Ammon's horn (tissue), 1 donor: ENCODE measurements around the gene TAOK1.
"Not testable (repeated sequence)": the region's sequence is repeated elsewhere in the genome, so short reads cannot be mapped to it uniquely, and the experiment has no call there.

ENCODE experiments used
- DNase-seq: peaks from one replicate; pipeline ENCODE4 v3.0.0-alpha.2; 2016; ENCODE audit warnings: low spot score

The TAOK1 gene

DNA sequence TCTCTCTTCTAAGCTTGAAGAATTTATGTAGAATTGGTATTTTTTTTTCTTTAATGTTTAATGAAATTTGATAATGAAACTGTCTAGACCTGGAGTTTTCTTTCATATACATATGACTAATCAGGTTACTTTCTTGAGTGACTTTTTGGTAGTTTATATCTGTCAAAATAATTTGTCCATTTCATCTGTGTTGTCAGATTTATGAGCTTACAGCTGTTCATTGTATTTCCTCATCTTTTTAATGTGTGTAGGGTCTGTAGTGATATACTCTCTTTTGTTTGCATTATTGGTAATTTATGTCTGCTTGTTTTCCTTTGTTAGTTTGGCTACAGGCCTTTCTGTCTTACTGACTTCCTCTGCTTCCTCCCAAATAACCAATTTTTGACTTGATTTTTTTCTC lies 55.7 kb downstream of the TAOK1 start:
- no peak for DNase-seq

DNA sequence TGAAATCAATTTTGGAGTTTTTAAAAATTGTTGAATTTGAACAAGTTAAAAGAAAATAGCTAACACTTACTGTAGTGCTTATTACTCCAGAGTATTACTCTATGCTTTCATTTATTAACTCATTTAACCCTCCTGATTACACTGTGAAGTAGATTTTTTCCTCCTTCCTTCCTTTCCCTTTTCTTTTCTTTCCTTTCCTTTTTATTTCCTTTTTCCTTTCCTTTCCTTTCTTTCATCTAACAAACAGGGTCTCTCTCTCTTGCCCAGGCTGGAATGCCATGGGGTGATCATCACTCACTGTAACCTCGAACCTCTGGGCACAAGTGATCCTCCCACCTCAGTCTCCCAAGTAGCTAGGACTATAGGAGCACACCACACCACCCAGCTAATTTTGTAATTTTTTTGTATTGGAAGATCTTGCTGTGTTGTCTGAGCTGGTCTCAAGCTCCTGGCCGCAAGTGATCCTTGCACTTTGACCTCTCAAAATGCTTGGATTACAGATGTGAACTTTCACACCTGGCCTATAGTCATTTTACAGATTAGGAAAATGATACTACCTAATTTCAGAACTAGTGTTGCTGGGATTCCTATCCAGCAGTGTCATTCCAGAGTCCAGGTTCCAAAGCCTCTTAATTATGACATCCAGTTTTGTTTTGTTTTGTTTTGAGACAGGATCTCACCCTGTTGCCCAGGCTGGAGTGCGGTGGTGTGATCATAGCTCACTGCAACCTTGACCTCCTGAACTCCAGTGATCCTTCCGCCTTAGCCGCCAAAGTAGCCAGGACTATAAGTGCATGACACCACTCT lies 59.9 kb downstream of the TAOK1 start:
- DNase-seq = no peak

DNA sequence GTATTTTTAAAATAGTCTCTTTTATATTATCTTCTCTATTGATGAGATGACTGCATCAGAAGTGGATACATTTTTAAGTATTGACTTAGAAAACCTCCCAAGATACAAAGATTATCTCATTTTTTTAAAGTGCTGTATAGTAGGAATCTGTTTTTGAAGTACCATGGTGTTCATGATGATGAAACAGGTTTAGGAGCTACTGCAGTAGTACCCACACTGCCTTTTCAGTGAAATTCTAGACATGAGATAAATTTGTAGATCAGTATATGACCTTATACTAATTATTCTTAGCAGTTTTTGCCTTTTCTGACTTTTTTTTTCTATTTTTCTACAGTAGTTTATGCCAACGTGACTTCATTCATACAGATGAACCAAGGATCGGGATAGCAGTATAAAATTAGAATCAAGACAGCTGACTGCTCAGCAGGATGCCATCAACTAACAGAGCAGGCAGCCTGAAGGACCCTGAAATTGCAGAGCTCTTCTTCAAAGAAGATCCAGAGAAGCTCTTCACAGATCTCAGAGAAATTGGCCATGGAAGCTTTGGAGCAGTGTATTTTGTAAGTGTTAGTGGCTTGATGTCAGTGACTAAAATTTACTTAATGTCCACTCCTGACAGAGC lies 61.1 kb downstream of the TAOK1 start:
- DNase-seq = no peak

DNA sequence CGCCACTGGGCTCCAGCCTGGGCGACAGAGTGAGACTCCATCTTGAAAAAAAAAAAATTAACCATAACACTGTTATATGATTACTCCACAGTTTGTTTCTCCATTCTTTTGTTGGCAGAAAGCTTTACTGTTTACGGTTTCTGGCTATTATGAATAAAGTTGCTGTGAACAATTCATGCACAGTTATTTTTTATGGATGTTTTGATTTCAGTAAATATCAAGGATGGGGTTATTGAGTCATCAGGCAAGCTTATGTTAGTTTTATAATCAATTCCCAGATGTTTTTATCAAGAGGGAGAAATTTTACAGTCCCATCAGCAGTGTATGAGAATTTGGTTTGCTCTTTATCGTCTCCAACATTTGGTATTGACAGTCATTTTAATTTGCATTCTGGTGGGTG lies 67.9 kb downstream of the TAOK1 start:
- DNase-seq = no peak

DNA sequence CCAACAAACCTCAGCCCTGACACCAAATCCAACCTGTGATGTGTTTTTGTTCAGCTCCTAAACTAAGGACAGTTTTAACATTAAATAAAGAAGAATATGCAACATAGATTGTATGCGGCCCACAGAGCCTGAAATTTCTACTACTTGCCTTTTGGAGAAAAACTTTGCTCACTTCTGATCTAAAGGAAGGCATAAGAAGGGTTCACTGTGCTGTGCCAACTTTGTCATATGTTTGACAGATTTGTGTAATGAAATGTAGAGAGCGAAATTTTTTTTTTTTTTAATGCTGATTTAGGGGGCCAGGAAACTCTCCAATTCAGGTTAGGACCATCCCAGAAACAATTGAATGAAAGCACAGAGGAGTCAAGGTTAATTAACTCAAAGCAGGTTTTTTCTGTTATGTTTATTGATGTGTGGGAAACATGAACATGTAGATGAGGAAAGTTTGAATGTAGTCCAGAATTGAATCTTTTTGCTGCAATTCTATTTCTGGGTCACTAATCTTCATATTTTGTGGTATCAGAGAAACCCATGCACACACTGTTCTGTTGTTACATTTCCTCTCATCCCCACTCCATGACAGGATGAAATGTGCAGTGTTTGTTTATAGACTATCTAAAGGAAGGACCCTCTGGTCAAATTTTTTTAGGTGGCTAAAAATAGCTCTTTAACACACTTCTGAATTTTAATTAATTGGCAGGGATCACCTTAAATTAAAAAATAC lies 71.5 kb downstream of the TAOK1 start:
- no peak for DNase-seq

DNA sequence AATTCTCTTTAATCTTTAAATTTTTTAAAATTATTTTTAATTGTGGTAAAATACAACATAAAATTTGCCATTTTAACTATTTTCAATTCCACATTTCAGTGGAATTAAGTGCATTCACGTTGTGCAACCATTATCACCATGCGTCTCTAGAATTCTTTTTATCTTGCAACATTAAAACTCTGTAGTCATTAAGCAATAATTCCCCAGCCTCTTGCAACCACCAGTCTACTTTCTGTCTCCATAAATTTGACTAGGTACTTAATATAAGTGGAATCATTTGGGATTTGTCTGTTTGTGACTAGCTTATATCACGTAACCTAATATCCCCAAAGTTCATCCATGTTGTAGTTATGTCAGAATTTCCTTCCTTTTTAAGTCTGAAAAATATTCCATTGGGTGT lies 79.1 kb downstream of the TAOK1 start:
- DNase-seq = no peak

DNA sequence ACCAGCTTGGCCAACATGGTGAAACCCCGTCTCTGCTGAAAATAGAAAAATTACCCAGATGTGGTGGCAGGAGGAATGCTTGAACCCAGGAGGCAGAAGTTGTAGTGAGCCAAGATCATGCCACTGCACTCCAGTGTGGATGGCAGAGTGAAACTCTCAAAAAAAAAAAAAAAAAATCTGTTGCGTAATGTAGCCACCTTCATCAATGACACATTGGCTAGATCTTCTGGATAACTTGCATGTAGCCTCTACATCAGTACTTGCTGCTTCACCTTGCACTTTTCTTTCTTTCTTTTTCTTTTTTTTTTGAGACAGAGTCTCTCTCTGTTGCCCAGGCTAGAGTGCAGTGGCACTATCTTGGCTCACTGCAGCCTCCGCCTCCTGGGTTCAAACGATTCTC lies 83.3 kb downstream of the TAOK1 start:
- DNase-seq = not testable (repeated sequence)

DNA sequence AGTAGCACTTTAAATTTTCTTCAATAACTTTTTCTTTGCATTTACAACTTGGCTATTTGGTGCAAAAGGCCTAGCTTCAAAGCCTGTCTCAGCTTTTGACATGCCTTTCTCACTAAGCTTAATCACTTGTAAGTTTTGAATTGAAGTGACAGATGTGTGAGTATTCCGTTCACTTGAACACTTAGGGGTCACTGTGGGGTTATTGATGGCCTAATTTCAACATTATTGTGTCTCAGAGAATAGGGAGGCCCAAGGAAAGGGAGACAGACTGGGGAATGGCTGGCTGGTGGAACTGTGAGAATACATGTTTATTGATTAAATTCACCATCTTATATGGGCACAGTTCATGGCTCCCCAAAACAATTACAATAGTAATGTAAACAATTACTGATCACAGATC lies 84.1 kb downstream of the TAOK1 start:
- no peak for DNase-seq

DNA sequence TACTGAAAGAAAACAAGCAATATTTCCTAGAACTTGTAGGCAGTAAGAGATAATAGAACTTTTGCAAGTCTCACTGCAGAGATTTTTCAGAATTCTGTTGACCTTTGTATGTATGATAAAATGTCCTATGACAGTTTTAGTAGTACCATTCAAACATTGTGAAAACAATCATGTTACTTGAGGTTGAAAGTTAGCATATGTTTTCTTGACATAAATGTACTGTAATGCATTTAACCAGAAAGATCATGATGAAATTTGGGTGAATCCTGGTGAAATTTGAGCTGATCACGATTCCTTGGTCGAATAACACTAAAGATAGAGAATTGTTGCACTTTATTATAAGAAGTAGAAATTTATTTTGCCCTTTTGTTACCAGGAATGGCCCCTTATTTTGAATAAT lies 85.7 kb downstream of the TAOK1 start:
- no peak for DNase-seq

DNA sequence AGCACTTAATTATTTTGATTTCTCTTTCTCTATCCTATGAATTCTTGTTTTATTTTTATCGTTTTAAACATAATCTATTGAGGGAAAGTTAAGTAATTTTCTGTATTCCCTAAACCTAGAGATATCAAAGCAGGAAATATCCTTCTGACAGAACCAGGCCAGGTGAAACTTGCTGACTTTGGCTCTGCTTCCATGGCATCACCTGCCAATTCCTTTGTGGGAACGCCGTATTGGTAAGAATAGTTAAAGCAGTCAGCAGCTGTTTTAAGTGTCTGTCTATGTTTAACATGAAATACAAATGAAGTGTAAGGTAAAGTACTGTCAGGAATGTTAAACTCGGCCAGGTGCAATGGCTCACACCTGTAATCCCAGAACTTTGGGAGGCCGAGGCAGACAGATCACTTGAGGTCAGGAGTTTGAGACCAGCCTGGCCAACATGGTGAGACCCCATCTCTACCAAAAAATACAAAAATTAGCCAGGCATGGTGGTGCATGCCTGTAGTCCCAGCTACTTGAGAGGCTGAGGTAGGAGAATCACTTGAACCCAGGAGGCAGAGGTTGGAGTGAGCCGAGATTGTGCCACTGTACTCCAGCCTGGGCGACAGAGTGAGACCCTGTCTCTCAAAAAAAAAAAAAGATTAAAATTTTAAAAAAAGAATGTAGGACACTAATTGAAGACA lies 90.2 kb downstream of the TAOK1 start:
- DNase-seq = not testable (repeated sequence)

DNA sequence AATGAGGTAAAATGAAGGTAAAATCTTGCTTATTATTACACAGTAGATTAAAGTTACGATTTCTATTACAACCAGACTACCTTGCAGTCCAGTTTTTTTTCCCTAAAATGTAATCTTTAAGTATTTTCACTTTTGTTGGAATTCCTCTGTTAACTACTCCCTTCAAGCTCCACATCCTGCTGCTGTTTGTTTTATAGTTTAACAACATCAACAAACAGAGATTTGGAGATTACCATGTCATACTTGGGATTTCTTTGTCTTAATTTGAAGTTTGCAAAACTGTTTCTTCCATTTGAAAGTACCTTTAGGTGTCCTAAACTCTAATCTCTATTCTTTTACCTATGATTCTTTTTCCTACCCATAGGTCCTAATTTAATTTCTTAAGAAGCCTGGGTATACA lies 93.3 kb downstream of the TAOK1 start:
- DNase-seq = no peak

DNA sequence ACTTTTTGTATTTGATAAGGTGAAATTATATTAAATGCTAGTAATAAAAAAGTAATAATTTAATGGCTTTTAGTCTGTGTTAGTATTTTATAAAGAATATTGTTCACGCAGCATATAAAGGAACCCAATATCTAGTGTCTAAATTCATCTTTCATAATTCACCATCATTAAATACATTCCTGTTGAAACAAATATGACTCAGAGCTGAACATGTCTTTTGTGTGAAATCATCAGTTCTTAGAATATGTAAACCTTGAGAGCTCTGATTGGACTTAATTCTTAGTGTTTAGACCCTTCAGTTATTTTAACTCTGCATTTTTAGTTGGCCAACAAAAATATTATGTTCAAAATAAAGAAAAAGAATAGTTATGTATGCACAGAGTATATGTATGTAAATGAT lies 104.8 kb downstream of the TAOK1 start:
- DNase-seq = no peak

DNA sequence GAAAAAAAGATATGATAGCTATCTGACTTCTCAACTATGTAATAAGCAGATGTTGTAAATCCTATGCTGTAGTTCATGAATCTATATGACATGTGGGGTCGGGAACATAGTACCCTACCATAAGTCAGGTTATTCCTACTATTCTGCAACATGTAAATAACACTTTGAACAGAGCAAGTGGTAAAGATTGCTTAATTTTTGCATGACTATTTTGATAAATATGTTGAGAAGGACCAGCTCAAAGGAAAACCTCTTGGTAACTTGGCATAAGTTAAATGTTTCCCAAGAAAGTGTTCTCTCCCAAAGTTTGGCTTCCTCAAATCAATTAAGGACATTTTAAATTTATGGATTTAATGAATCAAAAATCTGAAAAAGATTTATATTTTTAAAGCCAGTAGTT lies 114.5 kb downstream of the TAOK1 start:
- DNase-seq = no peak

DNA sequence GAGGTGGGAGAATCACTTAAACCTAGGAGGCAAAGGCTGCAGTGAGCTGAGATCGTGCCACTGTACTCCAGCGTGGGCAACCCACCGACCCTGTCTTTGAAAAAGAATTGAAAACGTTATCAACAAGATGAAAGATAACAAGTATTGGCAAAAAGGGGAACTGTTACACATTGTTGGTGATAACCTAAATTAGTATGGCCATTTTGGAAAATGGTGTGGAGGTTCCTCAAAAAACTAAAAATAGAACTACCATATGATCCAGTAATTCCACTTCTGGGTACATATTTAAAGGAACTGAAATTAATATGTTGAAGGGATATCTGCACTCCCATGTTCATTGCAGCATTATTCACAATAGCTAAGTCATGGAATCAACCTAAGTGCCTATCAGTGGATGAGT lies 115.7 kb downstream of the TAOK1 start:
- no peak for DNase-seq

DNA sequence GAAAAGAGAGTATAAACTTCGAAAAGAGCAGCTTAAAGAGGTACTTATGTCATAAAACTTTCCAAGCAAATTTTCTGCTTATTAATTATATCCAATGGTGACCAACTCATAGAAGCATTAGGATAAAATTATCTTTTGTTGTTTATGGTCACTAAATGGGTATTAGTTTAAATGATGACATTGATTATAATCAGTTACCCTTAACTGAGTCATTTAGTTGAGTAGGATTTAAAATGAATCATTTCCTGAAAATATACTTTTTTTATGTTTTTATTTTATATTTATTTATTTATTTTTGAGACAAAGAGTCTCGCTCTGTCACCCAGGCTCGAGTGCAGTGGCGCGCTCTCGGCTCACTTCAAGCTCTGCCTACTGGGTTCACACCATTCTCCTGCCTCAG lies 120.8 kb downstream of the TAOK1 start:
- DNase-seq = no peak

DNA sequence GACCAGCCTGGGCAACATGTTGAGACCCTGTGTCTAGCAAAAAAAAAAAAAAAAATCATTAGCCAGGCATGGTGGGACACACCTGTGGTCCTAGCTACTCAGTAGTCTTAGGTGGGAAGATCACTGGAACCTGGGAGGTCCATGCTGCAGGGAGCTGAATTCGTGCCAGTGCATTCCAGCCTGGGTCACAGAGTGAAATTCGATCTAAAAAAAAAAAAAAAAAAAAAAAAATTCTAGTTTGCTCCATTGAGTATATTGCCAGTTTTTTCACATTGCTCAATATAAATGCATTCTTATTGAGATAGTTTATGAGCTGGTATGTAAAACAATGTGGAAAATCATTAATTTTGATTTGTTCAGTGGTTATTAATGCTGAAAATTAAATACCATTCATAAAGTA lies 124.6 kb downstream of the TAOK1 start:
- no peak for DNase-seq

DNA sequence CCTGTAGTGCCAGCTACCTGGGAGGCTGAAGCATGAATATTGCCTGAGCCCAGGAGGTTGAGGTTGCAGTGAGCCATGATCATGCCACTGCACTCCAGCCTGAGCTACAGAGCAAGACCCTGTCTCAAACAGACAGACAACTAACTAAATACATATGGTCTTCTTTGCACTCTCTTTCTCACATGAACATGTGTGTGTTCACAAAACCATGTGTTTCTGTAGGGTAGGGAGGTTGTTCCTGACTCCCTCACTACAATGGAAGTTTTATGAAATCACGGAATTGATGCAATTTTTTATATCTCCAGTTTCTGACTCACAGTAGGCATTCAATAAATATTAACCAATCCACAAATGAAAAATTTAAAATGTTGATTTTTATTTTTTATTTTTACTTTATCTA lies 128.2 kb downstream of the TAOK1 start:
- DNase-seq = no peak

DNA sequence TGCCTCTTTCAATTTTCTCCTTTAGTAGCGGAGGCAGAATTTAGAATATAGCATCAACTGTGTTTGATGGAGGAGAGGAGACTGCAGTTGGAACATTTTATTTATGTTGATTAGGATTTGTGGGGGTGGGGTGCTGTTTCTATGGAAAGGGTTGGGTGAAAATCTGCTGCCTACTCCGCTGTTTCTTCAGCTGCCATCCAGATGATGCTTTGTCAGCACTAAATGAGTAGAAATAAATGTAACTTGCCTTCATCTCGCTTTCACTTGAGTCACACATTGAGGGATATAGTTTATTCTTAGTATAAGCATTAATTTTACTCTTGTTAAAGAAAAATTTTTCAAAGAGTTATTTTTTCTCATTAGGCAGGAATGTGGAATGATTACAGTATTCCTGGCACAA lies 134.5 kb downstream of the TAOK1 start:
- peak; percentile 9 for DNase-seq

DNA sequence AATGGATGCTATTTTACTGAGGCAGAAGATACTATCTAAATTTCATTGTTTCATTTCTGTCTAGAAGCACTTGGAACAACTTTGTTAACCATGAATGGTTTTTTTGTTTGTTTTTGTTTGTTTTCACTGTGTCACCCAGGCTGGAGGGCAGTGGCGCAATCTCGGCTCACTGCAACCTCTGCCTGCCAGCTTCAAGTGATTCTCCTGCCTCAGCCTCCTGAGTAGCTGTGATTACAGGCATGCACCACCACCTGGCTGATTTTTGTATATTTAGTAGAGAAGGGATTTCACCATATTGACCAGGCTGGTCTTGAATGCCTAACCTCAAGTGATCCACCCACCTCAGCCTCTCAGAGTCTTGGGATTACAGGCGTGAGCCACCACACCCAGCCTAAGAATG lies 136.2 kb downstream of the TAOK1 start:
- DNase-seq = no peak

DNA sequence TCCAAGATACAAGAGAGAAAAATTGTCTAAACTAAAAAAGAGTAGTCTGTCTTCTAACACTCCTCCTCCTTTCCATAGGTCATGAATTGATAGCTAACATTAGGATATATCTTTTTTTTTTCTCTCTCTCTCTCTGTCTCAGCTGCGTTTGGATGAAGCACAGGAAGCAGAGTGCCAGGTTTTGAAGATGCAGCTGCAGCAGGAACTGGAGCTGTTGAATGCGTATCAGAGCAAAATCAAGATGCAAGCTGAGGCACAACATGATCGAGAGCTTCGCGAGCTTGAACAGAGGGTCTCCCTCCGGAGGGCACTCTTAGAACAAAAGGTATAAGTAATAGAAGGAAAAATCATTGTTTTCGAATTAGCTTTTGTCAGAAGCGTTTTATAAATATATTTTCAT lies 143.8 kb downstream of the TAOK1 start:
- DNase-seq = peak; percentile 52

DNA sequence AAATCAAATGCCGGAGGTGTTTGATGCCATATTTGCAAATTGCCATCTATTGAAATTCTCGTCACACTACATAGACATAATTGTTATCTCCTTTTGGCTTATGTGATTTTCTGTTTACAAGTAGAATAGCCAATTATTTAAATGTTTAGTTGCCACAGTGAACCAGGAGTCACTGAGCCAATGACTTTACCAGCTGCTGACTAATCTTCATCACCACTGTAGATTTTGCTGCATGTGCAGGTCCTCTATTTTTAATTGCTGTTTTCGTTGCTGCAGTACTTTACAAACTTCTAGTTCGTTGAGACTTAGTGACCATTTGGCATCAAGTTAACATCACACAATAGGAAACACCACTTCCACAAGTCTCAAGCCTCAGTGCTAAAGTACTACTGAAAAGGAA lies 153.9 kb downstream of the TAOK1 start:
- DNase-seq = no peak

DNA sequence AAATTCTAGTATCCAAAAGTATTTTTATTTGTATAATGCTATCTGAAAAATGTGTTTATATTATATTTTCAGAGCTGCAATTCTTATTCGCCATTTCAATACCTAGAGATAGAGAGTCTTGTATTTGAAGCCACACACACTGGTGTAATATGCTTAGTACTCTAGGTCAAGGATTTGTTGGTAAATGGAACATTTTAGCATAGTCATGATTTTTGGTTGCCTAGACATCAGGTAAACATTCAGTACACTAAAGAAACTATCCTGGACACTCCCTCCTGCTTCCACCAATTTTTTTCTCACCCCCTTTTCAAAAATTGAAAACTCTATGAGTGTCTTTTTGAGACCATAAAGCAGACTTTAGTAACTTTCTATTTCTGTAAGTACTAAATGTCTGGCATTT lies 155.9 kb downstream of the TAOK1 start:
- no peak for DNase-seq

DNA sequence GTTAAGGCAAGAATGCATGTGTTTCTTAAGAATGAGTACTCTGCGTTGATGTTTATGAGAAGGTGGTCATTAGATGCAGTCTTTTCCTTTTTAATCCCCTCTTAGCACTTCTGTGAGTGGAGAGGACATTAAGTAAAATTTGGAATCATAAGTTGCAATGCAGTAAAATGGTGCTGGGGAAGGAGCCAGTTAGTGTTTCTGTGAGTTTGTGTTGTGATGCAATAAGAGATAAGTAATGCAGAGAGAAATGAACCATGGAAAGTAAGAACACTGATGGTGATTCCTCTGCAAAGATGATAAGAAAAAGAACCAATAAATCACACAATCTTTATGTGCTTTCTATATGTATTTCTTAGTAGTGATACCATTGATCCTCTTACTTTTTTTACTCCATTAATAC lies 156.7 kb downstream of the TAOK1 start:
- no peak for DNase-seq
